Liver (tissue), 9 donors: ENCODE results near the gene SLC25A2. TPM values are rescaled to one million over a fixed set of nuclear protein-coding genes. Genes with fewer than 3 reads are reported as not detected.
A peak's percentile ranks its signal among the peaks of the same experiment; 100 is the strongest.
"Not testable (repeated sequence)": the region's sequence is repeated elsewhere in the genome, so short reads cannot be mapped to it uniquely, and the experiment has no call there.

Source experiments
- DNase-seq: peaks from one replicate; pipeline ENCODE4 v3.0.0-alpha.2; 2017; ENCODE audit warnings: low spot score
- H3K27ac ChIP-seq, 2 donors: one replicate each; pipeline ENCODE4 v1.7.0; 2013; ENCODE audit warnings: inconsistent platforms in 2 of 2, low read length in 2 of 2, control low read depth in 1 of 2, low read depth in 1 of 2, mild to moderate bottlenecking in 1 of 2
- H3K27me3 ChIP-seq, 4 donors: one replicate each; pipeline versions ENCODE4 v1.6.1 to v1.7.0; 2013; ENCODE audit warnings: low read length in 3 of 4, inconsistent platforms in 1 of 4, mild to moderate bottlenecking in 1 of 4, moderate library complexity in 1 of 4; ENCODE audit not compliant: control insufficient read depth in 4 of 4, insufficient read depth in 4 of 4
- H3K36me3 ChIP-seq, 4 donors: one replicate each; pipeline versions ENCODE4 v1.6.1 to v1.7.0; 2013; ENCODE audit warnings: low read length in 3 of 4, mild to moderate bottlenecking in 3 of 4, low read depth in 1 of 4, moderate library complexity in 1 of 4; ENCODE audit not compliant: control insufficient read depth in 4 of 4, insufficient read depth in 3 of 4
- H3K4me1 ChIP-seq, 4 donors: one replicate each; pipeline versions ENCODE4 v1.6.1 to v1.7.0; 2013; ENCODE audit warnings: low read length in 3 of 4, mild to moderate bottlenecking in 3 of 4, moderate library complexity in 1 of 4; ENCODE audit not compliant: control insufficient read depth in 4 of 4, insufficient read depth in 4 of 4
- H3K4me3 ChIP-seq, 3 donors: one replicate each; pipeline versions ENCODE4 v1.6.1 to v1.7.0; 2013; ENCODE audit warnings: low read length in 3 of 3, control low read depth in 1 of 3, low read depth in 1 of 3, mild to moderate bottlenecking in 1 of 3
- H3K9ac ChIP-seq, 2 donors: one replicate each; pipeline ENCODE4 v1.7.0; 2013; ENCODE audit warnings: low read length in 2 of 2, mild to moderate bottlenecking in 2 of 2, moderate library complexity in 2 of 2, control low read depth in 1 of 2, low read depth in 1 of 2
- H3K9me3 ChIP-seq, 4 donors: one replicate each; pipeline versions ENCODE4 v1.6.1 to v1.7.0; 2013; ENCODE audit warnings: low read length in 3 of 4; ENCODE audit not compliant: control insufficient read depth in 4 of 4
- EGR1 ChIP-seq, 2 donors: IDR thresholded peaks; 2 replicates each; pipeline ENCODE4 v1.6.1; 2016 to 2018; ENCODE audit warnings: antibody characterized with exemption in 2 of 2, low read depth in 2 of 2
- FOXA2 ChIP-seq: IDR thresholded peaks from 2 replicates; pipeline ENCODE4 v1.6.1; 2016; ENCODE audit warnings: antibody characterized with exemption
- JUND ChIP-seq, 2 donors: IDR thresholded peaks; 2 replicates each; pipeline ENCODE4 v1.6.1; 2016; ENCODE audit warnings: antibody characterized with exemption in 2 of 2
- NR2F2 ChIP-seq: IDR thresholded peaks from 2 replicates; pipeline ENCODE4 v1.6.1; 2016; ENCODE audit warnings: antibody characterized with exemption
- RAD21 ChIP-seq, 2 donors: IDR thresholded peaks; 2 replicates each; pipeline ENCODE4 v1.6.1; 2016; ENCODE audit warnings: antibody characterized with exemption in 2 of 2, mild to moderate bottlenecking in 2 of 2
- RXRA ChIP-seq, 2 donors: IDR thresholded peaks; 2 replicates each; pipeline ENCODE4 v1.6.1; 2017 to 2018; ENCODE audit warnings: antibody characterized with exemption in 2 of 2, mild to moderate bottlenecking in 1 of 2
- YY1 ChIP-seq: IDR thresholded peaks from 2 replicates; pipeline ENCODE4 v1.6.1; 2016; ENCODE audit warnings: antibody characterized with exemption, mild to moderate bottlenecking
- WGBS: extraction: QIAGEN DNeasy Blood & Tissue Kit; methylation state at CpG from one replicate; pipeline ENCODE4 v1.1.7; 2013; 5-methylcytosine and 5-hydroxymethylcytosine counted together
- polyA plus RNA-seq, 2 donors: library from polyadenylated mRNA; stranded (reverse) in 1 of 2; unstranded in 1 of 2; fragments of 200-250 nt in 1 of 2; fragments of >200 nt in 1 of 2; fragmentation: Nextera tagmentation in 1 of 2; extraction: Ambion mirVana in 1 of 2; gene quantifications; one replicate each; pipeline versions ENCODE4 v1.2.1 to v1.2.3, GENCODE V29; 2013 to 2015
- total RNA-seq, 2 donors: library from RNA; depleted of rRNA; stranded (reverse); fragments of >200 nt; gene quantifications; one replicate each; pipeline ENCODE4 v1.2.3, GENCODE V29; 2014
- TF ChIP-seq, protein P1 (sequence below): IDR thresholded peaks from 2 replicates; pipeline ENCODE4 v1.6.1; 2016; ENCODE audit warnings: antibody characterized with exemption, mild to moderate bottlenecking
- TF ChIP-seq, protein P2 (sequence below): fragments of 150-350 bp; IDR thresholded peaks from 2 replicates; pipeline ENCODE4 v1.5.1; 2017; ENCODE audit warnings: improper control_type of control experiment, low read depth, low read length; ENCODE audit not compliant: missing input control
- donor health status: healthy.
- donor health status: healthy.
- donor health status: healthy.
- donor health status: healthy.
- donor health status: healthy.

The SLC25A2 gene
- total and polyA plus RNA-seq, 4 donors = 0.19 to 0.42 TPM; not detected in 2

DNA sequence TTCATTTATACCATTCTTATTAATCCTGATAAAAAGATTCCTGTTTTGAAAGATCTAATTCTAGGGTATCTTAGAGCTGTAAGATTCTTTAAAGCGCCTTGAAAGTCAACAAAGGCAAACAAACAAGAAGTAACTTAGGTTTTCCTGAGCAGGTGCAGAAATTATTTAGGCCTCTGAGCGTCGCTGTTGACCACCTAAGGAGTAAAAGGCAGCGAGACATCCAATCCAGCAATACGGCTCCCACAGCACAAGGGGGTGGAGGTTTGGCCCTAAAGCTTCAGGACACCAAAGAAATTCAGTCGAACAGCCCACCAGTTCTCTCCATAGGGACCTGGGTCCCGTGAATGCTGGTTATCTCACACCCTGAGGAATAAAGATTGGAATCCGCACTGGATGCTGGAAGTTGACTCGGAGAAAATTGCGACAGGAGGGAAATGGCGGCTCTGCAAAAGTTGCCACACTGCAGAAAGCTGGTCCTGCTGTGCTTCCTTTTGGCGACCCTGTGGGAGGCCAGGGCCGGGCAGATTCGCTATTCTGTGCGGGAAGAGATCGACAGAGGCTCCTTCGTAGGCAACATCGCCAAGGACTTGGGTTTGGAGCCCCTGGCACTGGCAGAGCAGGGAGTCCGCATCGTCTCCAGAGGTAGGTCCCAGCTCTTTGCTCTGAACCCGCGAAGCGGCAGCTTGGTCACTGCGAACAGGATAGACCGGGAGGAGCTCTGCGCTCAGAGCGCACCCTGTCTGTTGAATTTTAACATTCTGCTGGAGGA is 34.9 kb upstream of the SLC25A2 start, which contains the start of gene PCDHGA2:
TSS of gene PCDHGA2 (plus strand) at position 223 of the 769 bp plus-strand sequence.
- H3K4me3 ChIP-seq = peak within 1 kb of the TSS; percentile 20 to 52 (median 37)
- no peak within 1 kb of the TSS for H3K9ac ChIP-seq
- peaks cover 0 to 19% (median 8%) of the 10 kb centered on the region in 4 donors for H3K27me3 ChIP-seq
- H3K36me3 ChIP-seq = peaks cover 0 to 2% (median 0%) of the 10 kb centered on the region in 4 donors
- TF ChIP-seq RAD21 (IDR thresholded peaks at IDR 0.05) (peak; percentile 34 to 43), FOXA2 (no peak), RXRA (IDR thresholded peaks at IDR 0.05) (no peak), JUND (IDR thresholded peaks at IDR 0.05) (no peak)
- TF ChIP-seq, protein P1, sequence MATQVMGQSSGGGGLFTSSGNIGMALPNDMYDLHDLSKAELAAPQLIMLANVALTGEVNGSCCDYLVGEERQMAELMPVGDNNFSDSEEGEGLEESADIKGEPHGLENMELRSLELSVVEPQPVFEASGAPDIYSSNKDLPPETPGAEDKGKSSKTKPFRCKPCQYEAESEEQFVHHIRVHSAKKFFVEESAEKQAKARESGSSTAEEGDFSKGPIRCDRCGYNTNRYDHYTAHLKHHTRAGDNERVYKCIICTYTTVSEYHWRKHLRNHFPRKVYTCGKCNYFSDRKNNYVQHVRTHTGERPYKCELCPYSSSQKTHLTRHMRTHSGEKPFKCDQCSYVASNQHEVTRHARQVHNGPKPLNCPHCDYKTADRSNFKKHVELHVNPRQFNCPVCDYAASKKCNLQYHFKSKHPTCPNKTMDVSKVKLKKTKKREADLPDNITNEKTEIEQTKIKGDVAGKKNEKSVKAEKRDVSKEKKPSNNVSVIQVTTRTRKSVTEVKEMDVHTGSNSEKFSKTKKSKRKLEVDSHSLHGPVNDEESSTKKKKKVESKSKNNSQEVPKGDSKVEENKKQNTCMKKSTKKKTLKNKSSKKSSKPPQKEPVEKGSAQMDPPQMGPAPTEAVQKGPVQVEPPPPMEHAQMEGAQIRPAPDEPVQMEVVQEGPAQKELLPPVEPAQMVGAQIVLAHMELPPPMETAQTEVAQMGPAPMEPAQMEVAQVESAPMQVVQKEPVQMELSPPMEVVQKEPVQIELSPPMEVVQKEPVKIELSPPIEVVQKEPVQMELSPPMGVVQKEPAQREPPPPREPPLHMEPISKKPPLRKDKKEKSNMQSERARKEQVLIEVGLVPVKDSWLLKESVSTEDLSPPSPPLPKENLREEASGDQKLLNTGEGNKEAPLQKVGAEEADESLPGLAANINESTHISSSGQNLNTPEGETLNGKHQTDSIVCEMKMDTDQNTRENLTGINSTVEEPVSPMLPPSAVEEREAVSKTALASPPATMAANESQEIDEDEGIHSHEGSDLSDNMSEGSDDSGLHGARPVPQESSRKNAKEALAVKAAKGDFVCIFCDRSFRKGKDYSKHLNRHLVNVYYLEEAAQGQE = no peak
- peaks cover 26 to 66% (median 34%) of the 10 kb centered on the region in 4 donors for H3K9me3 ChIP-seq
- WGBS = 12% methylated on average over 27 of the region's 27 CpGs
- DNase-seq = no peak
- no peak within 1 kb of the TSS for H3K27ac ChIP-seq
- no peaks in the 10 kb centered on the region for H3K4me1 ChIP-seq

DNA sequence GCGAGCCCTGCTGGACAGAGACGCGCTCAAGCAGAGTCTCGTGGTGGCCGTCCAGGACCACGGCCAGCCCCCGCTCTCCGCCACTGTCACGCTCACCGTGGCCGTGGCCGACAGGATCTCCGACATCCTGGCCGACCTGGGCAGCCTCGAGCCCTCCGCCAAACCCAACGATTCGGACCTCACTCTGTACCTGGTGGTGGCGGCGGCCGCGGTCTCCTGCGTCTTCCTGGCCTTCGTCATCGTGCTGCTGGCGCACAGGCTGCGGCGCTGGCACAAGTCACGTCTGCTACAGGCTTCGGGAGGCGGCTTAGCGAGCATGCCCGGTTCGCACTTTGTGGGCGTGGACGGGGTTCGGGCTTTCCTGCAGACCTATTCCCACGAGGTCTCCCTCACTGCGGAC is 28.7 kb upstream of the SLC25A2 start:
- 36% methylated on average over 39 of the region's 39 CpGs for WGBS
- H3K9me3 ChIP-seq = peaks cover 25 to 73% (median 41%) of the 10 kb centered on the region in 4 donors
- not testable (repeated sequence) for DNase-seq, H3K4me3 ChIP-seq, H3K27me3 ChIP-seq, H3K9ac ChIP-seq, H3K27ac ChIP-seq, H3K4me1 ChIP-seq, H3K36me3 ChIP-seq

DNA sequence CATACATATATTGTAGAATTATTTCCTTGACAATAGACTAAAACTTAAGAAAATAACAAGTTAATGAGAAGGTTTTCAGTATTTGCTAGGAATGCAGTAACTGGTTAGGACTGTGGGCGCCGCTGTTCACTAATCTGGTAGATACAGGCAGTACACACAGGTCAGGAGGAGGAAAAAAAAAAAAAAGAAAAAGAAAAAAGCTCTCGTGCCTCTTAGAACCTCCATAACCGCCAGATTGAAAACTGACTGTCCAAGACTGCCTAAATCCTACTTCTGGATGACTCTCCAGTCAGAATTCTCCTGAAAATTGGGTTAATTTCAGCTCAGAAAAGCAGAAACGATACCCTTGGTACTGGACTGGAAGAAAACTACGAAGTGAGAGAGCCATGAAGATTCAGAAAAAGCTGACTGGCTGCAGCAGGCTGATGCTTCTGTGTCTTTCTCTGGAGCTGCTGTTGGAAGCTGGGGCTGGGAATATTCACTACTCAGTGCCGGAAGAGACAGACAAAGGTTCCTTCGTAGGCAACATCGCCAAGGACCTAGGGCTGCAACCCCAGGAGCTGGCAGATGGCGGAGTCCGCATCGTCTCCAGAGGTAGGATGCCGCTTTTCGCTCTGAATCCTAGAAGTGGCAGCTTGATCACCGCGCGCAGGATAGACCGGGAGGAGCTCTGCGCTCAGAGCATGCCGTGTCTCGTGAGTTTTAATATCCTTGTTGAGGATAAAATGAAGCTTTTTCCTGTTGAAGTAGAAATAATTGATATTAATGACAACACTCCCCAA is 26.6 kb upstream of the SLC25A2 start, which contains the start of gene PCDHGA1:
TSS of gene PCDHGA1 (plus strand) at position 216 of the 782 bp plus-strand sequence.
- no peak for DNase-seq
- Histone ChIP-seq H3K9me3 (peaks cover 29 to 83% (median 48%) of the 10 kb centered on the region in 4 donors), H3K27ac (no peak within 1 kb of the TSS), H3K27me3 (peaks cover 0 to 9% (median 5%) of the 10 kb centered on the region in 4 donors), H3K36me3 (no peaks in the 10 kb centered on the region), H3K4me1 (no peaks in the 10 kb centered on the region), H3K4me3 (peak within 1 kb of the TSS in 2 of 3 donors; percentile 28 to 52), H3K9ac (no peak within 1 kb of the TSS)
- WGBS = 22% methylated on average over 21 of the region's 21 CpGs
- no peak for TF ChIP-seq YY1
- no peak for TF ChIP-seq EGR1 (IDR thresholded peaks at IDR 0.05; ENCODE audit: low read depth in 2 of 2)
- no peak for TF ChIP-seq NR2F2
- TF ChIP-seq, protein P1 = no peak
- TF ChIP-seq, protein P2, sequence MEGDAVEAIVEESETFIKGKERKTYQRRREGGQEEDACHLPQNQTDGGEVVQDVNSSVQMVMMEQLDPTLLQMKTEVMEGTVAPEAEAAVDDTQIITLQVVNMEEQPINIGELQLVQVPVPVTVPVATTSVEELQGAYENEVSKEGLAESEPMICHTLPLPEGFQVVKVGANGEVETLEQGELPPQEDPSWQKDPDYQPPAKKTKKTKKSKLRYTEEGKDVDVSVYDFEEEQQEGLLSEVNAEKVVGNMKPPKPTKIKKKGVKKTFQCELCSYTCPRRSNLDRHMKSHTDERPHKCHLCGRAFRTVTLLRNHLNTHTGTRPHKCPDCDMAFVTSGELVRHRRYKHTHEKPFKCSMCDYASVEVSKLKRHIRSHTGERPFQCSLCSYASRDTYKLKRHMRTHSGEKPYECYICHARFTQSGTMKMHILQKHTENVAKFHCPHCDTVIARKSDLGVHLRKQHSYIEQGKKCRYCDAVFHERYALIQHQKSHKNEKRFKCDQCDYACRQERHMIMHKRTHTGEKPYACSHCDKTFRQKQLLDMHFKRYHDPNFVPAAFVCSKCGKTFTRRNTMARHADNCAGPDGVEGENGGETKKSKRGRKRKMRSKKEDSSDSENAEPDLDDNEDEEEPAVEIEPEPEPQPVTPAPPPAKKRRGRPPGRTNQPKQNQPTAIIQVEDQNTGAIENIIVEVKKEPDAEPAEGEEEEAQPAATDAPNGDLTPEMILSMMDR = no peak
- no peak for TF ChIP-seq RAD21 (IDR thresholded peaks at IDR 0.05)
